HG02885 (cell line): ENCODE measurements around the gene MRPL34.
"Not testable (repeated sequence)": the region's sequence is repeated elsewhere in the genome, so short reads cannot be mapped to it uniquely, and the experiment has no call there.

Experiments used
- ATAC-seq: cut with Tn5 transposase; IDR thresholded peaks from one replicate; pipeline ENCODE4 v1.9.1; 2021; ENCODE audit warnings: mild to moderate bottlenecking; ENCODE audit not compliant: unreplicated experiment, poor library complexity

MRPL34 gene

GRCh38 chr19:17283504-17283996 is 22.1 kb upstream of the MRPL34 start:
- ATAC-seq = no peak

GRCh38 chr19:17285415-17286135 is 20.1 kb upstream of the MRPL34 start:
- no peak for ATAC-seq

- no peak for ATAC-seq
These were observed 19.4 kb upstream of the MRPL34 start for GRCh38 chr19:17286263-17286662.

- ATAC-seq = no peak
These were observed 18.9 kb upstream of the MRPL34 start for GRCh38 chr19:17286752-17287151.

GRCh38 chr19:17289489-17289888 is 16.2 kb upstream of the MRPL34 start:
- no peak for ATAC-seq

GRCh38 chr19:17292301-17293074 is 13.2 kb upstream of the MRPL34 start:
- ATAC-seq = peak; percentile 77

- ATAC-seq = no peak
These were observed 12.1 kb upstream of the MRPL34 start for GRCh38 chr19:17293605-17294004.

GRCh38 chr19:17294051-17294891 is 11.4 kb upstream of the MRPL34 start:
- ATAC-seq = no peak

GRCh38 chr19:17295551-17295950 is 10.1 kb upstream of the MRPL34 start:
- ATAC-seq = not testable (repeated sequence)

GRCh38 chr19:17296273-17296672 is 9.4 kb upstream of the MRPL34 start:
- no peak for ATAC-seq

- no peak for ATAC-seq
These were observed 8.7 kb upstream of the MRPL34 start for GRCh38 chr19:17296976-17297375.

- no peak for ATAC-seq
These were observed 4.6 kb upstream of the MRPL34 start for GRCh38 chr19:17300992-17301619.

GRCh38 chr19:17302391-17303166 is 3.1 kb upstream of the MRPL34 start:
- no peak for ATAC-seq

GRCh38 chr19:17303167-17303939 is 2.3 kb upstream of the MRPL34 start, which contains the start of gene ABHD8:
ABHD8 (minus strand) TSS chr19:17303425; CDS start chr19:17301616, 1,809 bp downstream.
- ATAC-seq = peak; percentile 64

GRCh38 chr19:17303940-17304267 is 1.8 kb upstream of the MRPL34 start:
- no peak for ATAC-seq

GRCh38 chr19:17304386-17305215 is 1.1 kb upstream of the MRPL34 start:
- ATAC-seq = no peak

- ATAC-seq = no peak
These were observed 506 bp upstream of the MRPL34 start for GRCh38 chr19:17305216-17305516.

- ATAC-seq = no peak
These were observed 628 bp downstream of the MRPL34 start for GRCh38 chr19:17306285-17306714.
